IPS-11a (cell line): ENCODE results near the gene OXT.

Experiments
- H3K4me3 ChIP-seq: one replicate; pipeline ENCODE4 v1.5.1; 2013; ENCODE audit warnings: low read depth, low read length, control low read depth

Gene OXT

DNA sequence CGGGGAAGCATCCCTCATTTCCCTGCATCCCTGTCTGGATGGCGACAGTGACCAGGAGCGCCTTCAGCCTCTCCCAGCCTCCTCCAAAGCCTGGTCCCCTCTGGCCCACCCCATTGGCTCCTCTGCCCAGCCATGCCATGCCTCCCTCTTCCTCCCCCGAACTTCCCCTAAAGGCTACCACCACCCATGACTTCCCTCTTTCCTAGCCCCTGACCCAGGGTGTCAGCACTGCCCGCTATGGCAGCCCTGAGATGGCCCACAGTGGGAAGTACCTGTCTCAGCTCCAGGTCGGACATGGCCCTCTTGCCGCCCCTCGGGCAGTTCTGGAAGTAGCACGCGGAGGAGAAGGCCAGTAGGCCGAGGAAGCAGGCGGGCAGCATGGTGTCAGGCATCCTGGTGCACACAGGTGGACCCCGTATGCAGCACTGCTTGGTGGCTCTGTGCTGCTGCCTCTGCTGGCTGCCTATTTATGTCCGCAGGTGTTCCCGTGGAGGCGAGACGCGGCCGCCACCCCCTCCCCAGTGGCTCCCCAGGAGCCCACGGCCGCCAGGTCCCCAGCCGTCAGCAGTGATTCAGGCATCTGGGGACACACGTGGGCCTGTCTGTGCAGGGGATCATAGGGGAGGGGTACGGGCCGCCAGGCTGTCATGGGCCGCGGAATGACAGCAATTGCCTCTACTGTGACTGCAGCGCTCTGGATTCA is 13.0 kb downstream of the OXT start, which contains the start of gene AVP:
Gene AVP (minus strand): TSS at position 442 of the 703 bp plus-strand sequence. CDS start 50 bp downstream, at position 392.
- no peak within 1 kb of the TSS for H3K4me3 ChIP-seq

DNA sequence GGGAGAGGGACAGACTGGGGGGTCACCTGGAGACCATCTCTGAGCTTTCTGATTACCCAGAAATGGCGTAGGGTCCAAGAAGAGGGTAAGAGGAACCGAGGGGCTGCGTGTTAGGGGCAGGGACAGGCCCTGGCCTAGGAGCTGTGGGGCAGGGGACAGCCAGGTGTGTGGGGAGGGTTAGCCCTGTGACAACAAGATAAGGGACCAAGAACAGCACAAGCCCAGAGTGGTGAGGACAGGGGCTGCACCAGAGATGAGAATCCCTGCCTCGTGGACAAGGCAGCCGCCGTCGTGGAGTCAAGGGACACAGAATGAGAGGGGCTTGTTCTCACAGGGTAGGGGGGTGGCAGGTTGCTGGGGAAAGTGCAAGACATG is 13.6 kb downstream of the OXT start:
- H3K4me3 ChIP-seq = no peak overlapping the region

DNA sequence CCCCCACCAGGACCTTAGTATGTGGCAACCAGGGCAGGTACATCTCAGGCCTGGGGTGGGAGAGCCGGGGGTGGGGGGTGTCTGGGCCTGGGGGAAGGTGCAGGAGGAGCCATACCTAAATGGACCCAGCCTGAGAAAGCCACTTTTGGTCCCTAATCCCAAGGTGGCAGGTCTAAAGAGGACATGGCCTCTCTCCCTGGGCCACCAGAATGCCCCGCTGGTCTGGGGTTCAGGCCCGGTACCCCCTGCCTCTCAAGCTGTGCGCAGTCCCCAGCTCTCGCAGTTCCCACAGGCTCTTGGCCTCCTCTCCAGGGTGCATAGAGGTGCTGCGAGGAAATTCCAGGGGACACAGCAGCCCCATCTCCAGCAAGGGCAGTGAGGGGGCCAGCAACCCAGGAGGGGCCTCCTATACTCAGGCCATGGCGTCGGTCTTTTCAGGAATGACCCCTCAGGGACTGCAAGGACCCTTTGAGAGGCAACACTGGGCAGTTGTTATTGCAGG is 14.2 kb downstream of the OXT start:
- H3K4me3 ChIP-seq = no peak overlapping the region

- no peak overlapping the region for H3K4me3 ChIP-seq
Observed at GRCh38 chr20:3088031-3088430, 16.6 kb downstream of the OXT start.

- no peak overlapping the region for H3K4me3 ChIP-seq
Observed at GRCh38 chr20:3090565-3090964, 19.1 kb downstream of the OXT start.

DNA sequence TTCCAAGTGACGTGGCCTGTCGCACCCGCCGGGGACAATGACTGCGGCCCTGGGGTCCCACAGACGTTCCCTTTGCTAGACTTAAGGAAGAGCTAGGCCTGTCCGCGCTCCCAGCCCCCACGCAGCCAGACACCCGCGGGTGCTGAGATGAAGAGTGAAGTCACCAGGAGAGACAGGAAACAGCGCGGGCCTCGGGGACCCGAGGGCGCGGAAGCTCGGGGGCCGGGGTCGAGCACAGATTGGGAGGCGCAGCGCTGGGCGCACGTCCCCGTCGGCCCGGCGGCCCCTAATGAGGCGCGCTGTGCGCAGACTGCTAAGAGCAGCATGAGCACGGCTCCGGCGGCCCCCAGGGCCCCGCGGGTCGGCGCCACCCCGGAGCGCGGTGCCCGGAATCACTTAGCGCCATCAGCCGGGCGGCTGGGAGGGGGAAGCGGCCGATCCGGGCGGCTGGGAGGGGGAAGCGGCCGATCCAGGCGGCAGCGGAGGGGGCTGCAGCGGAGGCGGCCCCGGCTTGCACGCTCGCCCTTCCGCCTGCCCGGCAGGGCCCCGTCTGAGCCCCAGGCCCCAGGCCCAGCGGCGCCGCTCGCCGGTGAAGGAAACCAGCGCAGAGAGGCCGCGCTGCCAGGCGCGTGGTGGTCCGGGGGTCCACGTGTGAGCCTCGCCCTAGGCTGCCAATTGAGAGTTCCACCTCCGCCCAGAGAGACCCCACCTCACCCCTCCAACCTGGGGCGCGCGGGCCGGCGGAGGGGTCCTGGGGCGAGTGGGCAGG is 21.4 kb downstream of the OXT start:
- H3K4me3 ChIP-seq = peak overlapping the region; percentile 17

DNA sequence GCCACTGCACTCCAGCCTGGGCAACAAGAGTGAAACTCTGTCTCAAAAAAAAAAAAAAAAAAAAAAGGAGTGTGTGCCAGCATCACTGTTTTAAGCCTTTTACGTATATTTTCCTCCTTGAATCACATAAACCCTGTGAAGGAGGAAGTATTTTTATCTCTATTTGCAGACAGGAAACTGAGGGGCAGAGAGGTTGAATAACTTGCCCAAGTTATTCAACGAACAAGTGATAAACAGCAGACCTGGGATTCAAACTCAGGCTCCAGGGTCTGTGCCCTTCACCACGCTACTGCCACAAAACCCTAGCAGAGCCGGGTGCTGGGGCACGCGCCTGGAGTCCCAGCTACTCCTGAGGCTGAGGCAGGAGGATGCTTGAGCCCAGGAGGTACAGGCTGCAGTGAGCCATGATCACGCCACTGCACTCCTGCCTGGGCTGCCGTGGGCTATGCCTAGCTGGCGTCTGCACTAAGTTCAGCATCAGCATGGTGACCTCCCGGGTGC is 22.5 kb downstream of the OXT start:
- H3K4me3 ChIP-seq = no peak overlapping the region

GRCh38 chr20:3094848-3095629 is 23.6 kb downstream of the OXT start:
- H3K4me3 ChIP-seq = no peak overlapping the region

GRCh38 chr20:3100480-3100879 is 29.1 kb downstream of the OXT start:
- no peak overlapping the region for H3K4me3 ChIP-seq

DNA sequence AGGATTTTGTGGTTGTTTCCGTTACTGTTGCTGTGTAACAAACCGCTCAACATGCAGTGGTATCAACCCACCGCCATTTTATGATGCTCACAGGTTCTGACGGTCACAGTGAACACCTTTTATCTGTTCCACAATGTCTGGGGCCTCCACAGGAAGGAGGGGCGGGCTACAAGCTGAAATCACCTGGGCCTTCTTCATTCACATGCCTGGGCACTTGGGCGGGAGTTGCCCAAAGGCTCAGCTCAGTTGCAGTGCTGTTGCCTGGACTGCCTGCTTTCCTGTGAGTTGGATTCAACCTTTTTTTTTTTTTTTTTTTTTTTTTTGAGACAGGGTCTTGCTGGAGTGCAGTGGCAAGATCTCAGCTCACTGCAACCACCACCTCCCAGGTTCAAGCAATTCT is 29.8 kb downstream of the OXT start:
- no peak overlapping the region for H3K4me3 ChIP-seq

DNA sequence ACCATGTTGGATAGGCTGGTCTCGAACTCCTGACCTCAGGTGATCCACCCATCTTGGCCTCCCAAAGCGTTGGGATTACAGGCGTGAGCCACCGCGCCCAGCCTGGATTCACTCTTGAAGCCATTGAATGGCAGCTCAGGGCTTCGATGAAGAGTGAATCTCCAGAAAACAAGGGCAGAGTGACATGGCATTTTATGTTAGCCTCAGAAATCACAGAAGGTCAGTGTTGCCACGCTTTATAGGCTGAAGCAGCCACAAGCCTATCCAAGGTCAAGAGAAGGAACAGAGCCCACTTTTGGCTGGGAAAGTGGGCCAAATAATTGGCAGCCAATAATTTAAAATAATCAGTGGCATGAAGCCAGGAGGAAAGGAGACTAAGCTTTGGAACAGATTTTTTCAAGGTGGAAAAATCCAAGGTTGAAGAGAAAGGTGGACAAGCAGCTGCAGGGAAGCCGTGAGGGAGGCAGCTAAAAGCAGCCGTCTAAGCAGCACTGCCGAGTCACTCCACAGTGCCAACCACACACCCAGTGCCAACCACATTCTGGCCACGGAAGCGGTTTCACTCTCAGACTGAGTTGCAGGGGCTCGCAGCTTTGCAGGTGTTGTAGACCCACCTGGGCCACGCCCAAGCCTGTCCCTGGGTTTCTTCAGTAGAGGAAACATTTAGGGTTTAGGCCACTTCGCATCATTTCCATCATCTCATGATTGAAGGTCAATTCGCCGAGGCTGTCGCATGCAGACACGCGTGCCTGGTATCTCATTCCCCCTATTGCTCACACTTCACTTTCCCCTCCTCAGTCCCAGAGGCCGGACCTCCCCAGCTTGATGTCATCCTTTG is 30.5 kb downstream of the OXT start:
- no peak overlapping the region for H3K4me3 ChIP-seq

- H3K4me3 ChIP-seq = no peak overlapping the region
Observed at GRCh38 chr20:3102575-3103368, 31.4 kb downstream of the OXT start.

DNA sequence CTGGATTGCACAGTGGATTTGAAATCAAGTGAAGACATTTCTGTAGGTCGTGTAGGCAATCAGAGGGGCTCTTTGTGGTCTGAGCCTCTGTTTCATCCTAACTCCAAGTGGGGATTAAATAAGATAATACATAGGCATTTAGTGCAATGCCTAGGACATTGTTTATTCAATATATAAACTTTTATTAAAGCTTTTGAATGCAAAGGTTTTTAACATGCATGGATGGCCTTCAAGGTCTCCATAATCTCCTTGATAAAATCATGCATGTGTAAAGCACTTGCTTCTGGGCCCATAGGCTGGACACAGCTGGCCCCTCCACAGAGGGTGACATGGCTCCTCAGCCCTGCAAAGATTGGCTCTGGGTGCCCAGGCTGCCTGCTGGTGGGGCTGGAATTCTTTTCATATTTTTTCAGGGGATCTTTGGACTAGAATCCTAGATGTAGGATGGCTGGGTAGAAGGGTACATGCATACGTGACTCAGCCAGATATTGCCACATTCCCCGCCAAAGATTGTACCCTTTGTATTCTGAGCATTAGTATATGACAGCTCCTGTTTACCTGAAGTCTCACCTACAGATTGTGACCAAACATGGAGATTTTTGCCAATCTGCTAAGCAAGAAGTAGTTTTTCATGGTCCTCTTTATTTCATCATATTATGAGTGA is 32.1 kb downstream of the OXT start:
- H3K4me3 ChIP-seq = no peak overlapping the region

GRCh38 chr20:3105256-3106137 is 34.1 kb downstream of the OXT start:
- no peak overlapping the region for H3K4me3 ChIP-seq

DNA sequence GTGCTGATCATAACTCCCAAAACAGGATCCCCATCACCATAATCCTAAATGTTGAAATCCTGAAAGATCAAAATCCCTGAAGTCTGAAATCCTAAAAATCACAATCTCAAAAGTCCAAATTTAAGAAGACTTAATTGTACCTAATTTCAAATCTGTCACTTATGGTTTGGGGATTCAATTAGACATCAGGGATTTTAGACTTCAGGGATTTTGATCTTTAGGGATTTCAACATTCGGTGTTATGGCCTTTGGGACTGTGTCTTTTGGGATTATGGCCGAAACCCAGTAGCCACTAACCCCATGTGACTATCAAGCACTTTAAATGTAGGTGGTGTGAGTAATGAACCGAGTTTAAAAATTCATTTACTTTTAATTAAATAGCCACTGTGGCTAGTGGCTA is 34.8 kb downstream of the OXT start:
- H3K4me3 ChIP-seq = no peak overlapping the region

DNA sequence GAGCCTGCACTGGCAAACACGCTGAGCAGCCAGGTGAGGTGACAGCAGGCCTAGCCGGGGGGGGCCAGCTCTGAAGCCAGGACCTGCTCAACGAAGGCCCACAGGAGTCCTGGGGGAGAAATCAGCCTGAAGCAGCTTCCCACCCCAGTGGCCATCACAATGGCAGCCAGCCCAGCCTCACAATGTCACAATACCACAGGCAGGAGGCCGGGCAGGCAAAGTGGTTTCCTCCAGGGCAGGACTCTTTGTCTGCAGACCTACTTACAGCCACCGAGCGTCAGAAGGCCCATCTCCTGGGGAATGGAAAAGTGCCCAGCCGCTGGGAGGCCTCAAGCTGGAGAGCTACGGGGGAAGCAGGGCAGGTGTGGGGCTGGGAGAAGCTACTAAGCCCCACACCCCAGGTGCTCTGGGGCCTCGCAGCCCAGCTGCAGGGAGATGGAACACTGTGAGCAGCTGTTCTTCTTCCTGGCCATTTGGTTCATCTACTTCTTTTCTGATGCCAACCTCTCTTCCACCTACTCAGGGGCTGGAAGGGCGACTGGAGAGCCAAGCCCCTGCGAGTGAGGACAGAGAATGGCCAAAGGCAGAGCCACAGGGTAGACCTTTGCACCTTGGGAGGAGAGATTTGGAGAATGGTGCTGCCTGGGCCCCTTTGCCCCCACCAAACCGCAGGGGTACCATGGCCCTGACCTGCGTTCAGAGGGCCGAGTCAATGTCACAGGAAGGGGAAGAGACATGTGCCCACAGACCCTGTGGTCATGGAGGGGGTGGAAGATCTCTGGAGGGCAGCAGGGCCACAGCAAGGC is 35.4 kb downstream of the OXT start:
- H3K4me3 ChIP-seq = no peak overlapping the region

GRCh38 chr20:3107464-3108025 is 36.1 kb downstream of the OXT start:
- H3K4me3 ChIP-seq = no peak overlapping the region
